T1000 (cell line): ENCODE measurements around the gene GGA1.
A peak's percentile ranks its signal among the peaks of the same experiment; 100 is the strongest.

ENCODE experiments used
- DNase-seq: peaks from one replicate; lab custom pipeline; 2025; ENCODE audit warnings: mixed read lengths; lab: John Stamatoyannopoulos, UW

GGA1 gene

DNA sequence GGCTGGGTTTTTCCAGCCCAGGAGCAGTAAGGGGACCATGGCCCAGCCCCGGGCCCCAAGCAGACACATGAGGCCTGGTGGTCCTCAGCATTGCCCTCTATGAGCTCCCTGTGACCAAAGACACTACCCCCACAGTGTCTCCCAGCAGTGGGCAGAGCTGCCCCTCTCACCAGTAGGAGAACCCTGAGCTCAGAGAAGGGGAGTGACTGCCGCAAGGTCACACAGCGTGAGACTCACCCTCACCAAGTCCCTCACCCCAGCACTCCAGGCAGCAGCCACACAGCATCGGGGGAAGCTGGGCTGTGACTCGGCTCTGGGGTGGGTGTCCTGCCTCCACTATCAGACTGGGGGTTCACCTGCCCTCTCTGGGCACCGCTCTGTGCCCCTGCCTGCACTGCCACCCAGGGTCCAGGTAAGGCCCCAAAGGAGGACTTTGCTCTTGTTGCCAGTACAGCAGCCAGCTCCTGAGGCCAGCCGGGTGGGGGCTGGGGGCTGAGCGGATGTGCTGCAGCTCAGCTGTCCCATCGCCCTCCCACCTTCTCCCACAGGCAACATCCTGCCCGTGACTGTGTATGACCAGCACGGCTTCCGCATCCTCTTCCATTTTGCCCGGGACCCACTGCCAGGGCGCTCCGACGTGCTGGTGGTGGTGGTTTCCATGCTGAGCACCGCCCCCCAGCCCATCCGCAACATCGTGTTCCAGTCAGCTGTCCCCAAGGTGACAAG lies 23.0 kb downstream of the GGA1 start:
- no peak for DNase-seq

DNA sequence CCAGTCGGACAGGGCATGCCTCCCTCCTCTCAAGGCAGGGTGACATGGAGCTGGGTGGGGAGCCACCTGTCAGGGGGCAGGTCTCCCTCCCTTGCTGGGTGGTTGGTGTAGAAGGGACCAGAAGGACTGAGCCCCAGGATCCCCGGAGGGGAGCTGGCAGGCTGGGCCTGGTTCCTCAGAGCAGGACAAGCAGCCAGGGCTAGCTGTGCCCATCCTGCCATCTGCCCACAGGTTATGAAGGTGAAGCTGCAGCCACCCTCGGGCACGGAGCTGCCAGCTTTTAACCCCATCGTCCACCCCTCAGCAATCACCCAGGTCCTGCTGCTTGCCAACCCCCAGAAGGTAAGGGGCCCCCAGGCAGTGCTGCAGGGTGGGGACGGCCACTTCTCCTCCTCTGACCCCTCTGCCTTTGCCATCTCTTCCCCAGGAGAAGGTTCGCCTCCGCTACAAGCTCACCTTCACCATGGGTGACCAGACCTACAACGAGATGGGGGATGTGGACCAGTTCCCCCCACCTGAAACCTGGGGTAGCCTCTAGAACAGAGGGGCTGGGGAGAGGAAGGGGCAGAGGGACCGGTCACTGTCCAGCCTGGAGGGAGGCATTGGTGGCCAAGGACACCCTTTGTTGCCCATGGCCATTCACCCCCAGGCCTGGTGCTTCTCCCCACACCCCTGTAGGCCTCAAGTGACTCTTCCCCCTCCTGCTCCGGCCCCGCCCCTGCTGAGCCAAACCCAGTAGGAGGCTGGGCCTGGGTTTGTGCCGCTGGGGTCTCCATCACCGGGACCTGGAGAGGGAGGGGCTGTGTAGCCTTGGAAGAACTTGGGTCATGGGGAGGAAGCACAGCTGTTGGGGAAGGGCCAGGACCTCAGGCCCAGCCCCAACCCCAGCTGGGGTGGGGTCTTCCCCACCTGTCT lies 23.8 kb downstream of the GGA1 start:
- no peak for DNase-seq

DNA sequence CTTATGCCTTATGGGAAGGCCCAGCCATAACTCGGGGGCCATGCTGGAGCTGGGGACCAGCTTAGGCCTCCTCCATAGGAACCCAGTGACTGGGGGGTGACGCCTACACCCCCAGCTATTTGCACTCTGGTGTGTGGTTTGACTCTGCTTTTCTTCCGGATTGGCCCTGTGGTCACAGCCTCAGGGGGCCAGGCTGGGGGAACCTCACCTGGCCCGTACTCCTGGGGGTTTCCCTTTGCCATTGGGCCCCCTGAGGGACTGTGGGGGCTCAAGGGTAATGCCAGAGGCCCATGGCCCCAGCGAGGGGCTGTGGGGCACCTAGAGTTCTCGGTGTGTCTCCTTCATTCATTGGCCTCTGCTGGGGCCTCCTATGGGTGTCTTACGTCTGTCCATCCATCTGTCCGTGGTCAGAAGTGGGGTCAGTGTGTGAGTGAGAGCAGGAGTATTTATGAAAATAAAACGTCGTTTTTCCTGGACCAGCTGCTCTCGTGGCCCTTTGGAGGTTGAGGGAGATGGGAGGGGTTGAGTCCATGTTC lies 24.5 kb downstream of the GGA1 start:
- no peak for DNase-seq

GRCh38 chr22:37633625-37634416 lies 25.2 kb downstream of the GGA1 start:
- DNase-seq: no peak

DNA sequence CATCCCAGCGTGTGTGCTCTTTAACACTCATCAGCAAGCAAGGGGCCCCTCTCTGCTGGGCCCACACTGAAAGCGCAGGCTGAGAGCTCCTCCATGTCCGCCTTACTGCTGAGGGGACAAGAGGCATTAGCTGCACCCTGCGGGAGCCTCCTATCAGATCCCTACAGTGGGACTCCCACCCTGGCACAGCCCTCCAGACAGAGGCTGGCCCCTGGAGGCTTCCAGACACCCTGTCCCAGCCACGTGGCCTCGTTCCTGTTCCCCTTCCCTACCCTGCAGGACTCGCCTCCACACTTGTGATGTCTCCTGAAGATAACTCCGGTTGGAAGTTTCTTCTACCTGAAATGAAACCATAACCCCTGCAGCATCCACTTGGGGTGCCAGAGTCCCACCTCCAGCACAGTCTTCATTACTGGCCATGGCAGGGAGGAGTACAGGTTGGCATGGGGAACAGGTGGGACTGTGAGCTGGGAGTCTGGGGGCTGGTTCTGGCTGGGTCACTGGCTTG lies 25.8 kb downstream of the GGA1 start:
- no peak for DNase-seq

DNA sequence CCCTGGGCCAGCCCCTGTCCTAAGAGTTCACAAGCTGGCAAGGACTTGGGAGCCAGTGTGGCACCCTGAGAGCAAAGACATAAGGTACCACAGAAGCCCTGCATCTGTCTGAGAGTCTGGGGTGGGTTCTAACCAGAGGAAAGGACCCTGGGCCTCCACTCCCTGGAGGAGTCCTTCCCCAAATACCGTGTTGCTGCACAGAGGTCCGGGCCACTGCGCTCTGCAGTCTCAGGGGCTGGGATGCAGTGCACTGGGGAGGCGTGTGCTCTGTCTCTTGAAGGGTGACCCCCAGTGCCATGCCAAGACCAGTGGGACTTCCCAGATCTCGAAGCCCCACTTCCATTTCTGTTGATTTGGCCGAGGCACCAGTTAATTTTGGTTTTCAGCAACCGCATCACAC lies 26.5 kb downstream of the GGA1 start:
- no peak for DNase-seq

DNA sequence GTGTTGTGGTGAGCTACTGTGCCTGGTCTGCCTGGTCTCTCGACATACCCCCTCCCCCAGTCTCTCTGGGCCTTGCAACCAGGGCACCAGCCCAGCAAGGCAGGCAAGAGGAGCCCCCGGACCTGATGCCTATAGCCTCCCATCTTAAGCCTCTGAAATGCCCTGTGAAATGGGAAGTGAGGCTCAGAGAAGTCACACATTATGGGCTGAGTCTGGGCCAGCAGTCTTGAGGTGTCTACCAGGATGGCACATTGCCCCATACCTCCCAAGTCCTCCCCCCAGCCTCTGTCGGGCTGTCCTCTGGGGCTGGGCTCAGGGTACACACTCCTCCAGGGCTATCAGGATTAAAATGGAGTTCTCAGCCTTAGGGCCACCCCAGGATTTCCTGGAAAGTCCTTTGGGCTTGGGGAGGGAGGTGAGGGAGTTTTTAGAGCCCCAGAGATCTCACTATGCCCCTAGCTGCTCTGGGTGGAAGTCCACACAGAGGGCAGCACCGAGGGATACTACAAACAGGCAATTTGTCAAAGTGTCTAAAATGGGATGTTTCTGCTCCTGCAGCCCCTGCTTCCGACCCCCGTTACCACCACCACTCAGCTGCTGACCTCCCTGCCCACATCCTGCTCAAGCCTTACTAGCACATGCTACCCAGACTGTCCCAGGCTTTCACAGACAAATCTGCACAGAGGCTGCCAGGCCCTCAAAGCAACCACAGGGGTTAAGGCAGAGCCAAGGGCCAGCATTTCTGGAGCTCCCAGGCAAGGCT lies 27.7 kb downstream of the GGA1 start:
- no peak for DNase-seq

DNA sequence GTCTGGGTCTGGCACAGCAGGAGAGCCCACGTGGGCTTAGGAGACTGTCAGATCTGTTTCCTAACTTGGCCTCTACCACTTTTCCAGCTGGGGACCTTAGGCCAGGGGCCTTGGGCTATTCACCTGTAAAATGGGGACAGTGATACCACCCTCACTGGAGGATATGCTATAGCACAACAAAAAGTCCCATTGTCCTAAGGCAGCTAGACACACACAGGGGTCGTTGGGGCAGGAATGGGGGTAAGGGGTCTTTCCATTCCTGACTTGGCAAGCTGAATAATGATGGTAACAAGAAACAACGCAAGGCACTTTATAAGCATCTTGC lies 28.3 kb downstream of the GGA1 start:
- no peak for DNase-seq

- DNase-seq: no peak
Measured at GRCh38 chr22:37638391-37639069, 29.9 kb downstream of the GGA1 start.

DNA sequence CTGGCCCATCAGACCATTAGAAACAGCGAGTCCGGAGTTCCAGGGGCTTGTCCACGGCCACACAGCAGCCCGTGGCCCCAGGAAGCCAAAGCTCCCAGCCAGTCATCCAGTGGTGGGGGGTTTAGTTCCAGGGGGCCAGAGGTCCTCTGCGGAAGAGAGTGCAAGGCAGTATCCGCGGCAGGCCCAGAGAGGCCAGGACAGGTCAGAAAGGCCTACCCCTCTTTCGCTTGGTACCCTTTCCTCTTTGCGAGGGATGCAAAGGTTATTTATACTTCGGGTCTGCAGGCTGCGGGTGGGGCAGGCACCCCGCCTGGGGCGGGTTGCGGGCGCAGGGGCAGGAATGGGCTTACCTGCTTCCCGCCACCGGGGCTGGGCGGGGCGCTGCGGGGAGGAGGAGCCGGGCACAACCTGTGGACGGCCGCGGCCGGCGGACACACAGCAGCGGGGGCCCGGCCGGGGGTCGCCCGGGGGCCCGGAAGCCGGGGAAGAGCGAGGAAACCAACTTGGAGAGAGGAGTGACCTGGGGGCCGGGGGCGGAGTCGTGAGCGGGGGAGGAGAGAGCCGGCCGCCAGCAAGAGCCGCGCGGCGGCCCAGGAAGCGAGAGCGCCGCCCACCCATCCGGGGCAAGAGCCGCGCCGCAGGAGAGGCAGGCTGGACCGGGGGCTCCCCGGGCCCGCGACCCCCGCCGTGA lies 30.6 kb downstream of the GGA1 start, which contains the start of gene SH3BP1:
TSS of gene SH3BP1 (plus strand) at position 600 of the 691 bp plus-strand sequence. CDS start 119 bp downstream, outside the sequence.
- DNase-seq: peak; percentile 21

DNA sequence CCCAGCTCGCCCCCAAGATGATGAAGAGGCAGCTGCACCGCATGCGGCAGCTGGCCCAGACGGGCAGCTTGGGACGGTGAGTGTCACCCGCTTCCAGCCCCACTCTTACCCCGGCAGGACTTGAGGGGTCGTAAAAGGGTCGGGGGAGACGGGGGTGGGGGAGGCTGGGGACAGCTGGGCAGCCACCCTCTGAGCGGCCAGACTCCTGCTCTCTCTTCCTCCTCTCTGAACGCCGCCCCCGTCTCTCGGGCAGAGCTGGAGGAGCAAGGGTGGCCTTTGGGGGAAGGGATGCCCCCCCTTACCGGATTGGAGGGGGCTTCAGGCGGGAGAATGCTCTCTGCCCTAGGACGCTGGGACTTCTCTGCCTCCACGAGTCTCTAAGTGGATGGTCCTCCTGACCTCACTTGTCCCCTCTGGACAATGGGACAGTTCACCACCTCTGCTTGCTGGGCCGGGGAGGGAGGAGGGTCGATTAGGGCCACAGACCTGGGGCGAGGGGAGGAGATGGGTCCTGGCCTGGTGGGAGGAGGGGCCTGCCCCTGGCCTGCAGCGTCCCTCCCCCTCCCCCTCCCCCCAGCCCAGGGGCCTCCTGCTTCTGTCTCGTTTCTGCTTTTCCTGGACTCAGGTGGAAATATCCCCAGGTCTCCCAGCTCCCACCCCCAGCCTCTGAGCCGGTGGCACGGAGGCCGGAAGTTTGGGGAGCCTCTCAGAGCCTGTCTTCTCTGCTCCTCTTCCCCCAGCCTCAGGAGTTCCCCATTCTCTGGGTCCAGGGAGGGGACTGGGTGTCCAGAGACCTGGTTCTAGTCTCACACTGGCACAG lies 31.3 kb downstream of the GGA1 start:
- DNase-seq: no peak

- DNase-seq: no peak
Measured at GRCh38 chr22:37640591-37641560, 32.2 kb downstream of the GGA1 start.

DNA sequence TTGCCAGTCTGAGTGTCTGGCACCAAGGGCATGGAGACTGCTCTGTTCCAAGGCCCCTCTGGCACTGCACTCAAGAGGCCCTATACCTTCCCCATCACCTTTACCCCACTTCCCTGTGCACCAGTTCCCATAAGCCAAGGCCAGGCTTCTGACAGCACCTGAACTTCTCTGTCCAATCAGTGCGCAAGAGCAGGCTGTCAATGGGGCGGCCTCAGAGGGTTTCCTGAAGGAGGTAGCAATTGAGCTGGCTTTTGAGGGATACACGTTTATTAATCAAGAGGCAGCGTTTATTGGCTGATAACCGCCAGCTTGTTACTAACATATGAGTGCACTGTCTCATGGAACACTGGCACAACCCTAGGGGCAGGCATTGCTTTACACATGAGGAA lies 32.9 kb downstream of the GGA1 start:
- no peak for DNase-seq

DNA sequence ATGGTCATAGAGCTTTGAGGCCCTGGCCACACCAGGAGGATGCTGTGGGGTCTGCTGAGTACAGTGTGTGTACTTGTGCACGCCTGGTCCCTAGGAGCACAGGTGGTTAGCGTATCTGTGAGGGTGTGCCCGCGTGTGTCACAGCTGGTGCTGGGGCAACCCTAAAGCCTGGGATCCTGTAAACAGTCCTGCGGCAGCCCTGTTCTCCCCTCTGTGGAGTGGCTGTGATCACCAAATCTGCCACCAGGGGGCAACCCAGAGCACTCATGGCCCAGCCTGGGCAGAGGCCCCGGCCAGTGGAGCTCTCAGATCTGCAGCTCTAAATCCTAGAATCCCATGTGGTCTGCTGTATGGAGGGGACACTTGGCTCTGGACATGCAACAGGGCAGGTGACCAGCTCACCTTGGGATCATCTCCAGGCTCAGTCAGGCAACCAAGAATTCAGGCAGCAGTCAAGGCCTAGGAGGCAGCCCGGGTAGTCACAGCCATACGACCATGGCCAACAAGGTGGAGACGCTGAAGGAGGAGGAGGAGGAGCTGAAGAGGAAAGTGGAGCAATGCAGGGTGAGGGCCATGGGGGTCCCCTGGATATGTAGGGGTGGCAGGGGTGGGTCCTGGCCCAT lies 34.7 kb downstream of the GGA1 start:
- peak; percentile 75 for DNase-seq

DNA sequence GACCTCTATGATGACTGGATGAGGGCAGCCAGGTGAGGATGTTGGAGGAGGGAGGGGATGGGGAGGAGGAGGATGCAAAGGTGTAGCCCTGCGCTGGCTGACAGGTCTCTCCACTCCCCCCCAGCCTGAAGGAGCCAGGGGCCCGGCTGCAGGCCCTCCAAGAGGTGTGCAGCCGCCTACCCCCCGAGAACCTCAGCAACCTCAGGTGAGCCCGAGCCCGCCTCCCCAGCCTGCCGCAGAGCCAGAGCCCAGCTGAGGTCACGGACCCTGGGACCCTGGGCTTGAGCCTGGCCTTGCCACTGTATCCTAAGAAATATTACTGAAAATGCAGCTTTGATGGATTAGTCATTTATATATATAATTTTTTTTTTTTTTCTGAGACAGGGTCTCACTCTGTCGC lies 38.7 kb downstream of the GGA1 start:
- no peak for DNase-seq

DNA sequence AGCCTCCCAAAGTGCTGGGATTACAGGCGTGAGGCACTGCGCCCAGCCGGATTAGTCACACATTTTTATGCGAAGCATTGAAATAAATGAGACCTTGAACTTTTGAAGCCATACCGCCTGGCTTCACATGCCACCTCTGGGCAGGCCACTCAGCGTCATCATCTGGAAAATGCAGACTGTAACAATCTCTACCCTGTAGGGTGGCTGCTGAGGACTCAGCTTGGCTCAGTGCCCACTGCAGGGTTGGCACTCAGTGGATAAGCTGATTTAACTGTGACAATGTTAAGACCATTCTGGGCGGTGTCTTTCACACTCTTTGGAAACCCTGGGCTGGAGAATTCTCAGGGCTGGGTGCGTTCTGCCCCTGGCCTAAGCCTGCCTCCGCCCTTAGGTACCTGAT lies 39.3 kb downstream of the GGA1 start:
- DNase-seq: no peak

DNA sequence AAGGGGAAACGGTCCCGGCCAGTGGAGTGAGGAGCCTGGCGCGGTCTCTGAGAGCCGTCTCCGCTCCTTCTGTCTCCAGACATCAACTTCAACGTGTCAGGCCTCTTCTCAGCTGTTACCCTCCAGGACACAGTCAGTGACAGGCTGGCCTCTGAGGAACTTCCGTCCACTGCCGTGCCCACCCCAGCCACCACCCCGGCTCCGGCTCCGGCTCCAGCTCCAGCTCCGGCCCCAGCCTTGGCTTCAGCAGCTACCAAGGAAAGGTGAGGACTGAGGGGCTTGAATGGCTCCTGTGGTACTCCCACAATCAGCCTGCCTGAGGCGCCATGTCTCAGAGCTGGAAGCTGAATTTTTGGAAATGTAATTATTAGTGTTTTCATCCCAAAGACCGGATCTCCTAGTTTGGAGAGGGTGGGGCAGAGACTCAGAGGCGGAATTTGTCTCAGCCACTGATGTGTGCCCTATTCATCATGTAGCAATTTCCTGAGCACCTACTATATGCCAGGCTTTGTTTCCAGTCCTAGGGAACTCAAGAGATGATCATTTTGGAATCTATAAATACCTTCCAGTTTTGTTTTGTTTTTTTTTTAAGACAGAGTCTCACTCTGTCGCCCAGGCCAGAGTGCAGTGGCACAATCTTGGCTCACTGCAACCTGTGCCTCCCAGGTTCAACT lies 42.0 kb downstream of the GGA1 start:
- no peak for DNase-seq
